Keratinocyte (primary cell): Measurements from ENCODE around the gene JAKMIP2.

Experiments used
- EZH2 ChIP-seq: IDR thresholded peaks from one replicate; pipeline ENCODE4 v1.6.1; 2012; ENCODE audit warnings: inconsistent platforms, mild to moderate bottlenecking, low read length, moderate library complexity
- TF ChIP-seq, protein P1 (sequence below), 3 experiments: IDR thresholded peaks in 1 of 3; conservative IDR thresholded peaks in 1 of 3; optimal IDR thresholded peaks in 1 of 3; 2 replicates in 2 of 3; 3 replicates in 1 of 3; pipeline versions ENCODE3 to v1.5.1; 2011; ENCODE audit warnings: low read length in 3 of 3, mild to moderate bottlenecking in 3 of 3, moderate library complexity in 2 of 3, control low read depth in 1 of 3, inconsistent platforms in 1 of 3; ENCODE audit not compliant: insufficient read depth in 2 of 3; ENCODE audit errors: extremely low read depth in 1 of 3

- TF ChIP-seq, protein P1, sequence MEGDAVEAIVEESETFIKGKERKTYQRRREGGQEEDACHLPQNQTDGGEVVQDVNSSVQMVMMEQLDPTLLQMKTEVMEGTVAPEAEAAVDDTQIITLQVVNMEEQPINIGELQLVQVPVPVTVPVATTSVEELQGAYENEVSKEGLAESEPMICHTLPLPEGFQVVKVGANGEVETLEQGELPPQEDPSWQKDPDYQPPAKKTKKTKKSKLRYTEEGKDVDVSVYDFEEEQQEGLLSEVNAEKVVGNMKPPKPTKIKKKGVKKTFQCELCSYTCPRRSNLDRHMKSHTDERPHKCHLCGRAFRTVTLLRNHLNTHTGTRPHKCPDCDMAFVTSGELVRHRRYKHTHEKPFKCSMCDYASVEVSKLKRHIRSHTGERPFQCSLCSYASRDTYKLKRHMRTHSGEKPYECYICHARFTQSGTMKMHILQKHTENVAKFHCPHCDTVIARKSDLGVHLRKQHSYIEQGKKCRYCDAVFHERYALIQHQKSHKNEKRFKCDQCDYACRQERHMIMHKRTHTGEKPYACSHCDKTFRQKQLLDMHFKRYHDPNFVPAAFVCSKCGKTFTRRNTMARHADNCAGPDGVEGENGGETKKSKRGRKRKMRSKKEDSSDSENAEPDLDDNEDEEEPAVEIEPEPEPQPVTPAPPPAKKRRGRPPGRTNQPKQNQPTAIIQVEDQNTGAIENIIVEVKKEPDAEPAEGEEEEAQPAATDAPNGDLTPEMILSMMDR (optimal IDR thresholded peaks at IDR 0.05 in 1 of 3, IDR thresholded peaks at IDR 0.05 in 1 of 3, conservative IDR thresholded peaks at IDR 0.05 in 1 of 3; ENCODE audit: extremely low read depth in 1 of 3, insufficient read depth in 2 of 3, low read length in 3 of 3), result no peak
- no peak for TF ChIP-seq EZH2
These were observed 164.7 kb downstream of the JAKMIP2 start for GRCh38 chr5:147617711-147618350.
